Coronary artery (tissue), 2 donors: ENCODE measurements around the gene WDFY2.

Source experiments
- DNase-seq: peaks from one replicate; pipeline ENCODE4 v3.0.0-alpha.2; 2017; ENCODE audit warnings: low spot score
- H3K27ac ChIP-seq, 2 donors: fragments of 200-600 bp; sonication (generic); one replicate each; pipeline ENCODE4 v1.5.1; 2016 to 2019
- H3K4me3 ChIP-seq: fragments of 200-600 bp; sonication (generic); 2 replicates; pipeline ENCODE4 v1.5.1; 2016; ENCODE audit warnings: mild to moderate bottlenecking, moderate library complexity
- TF ChIP-seq, protein P1 (sequence below): fragments of 200-600 bp; sonication (generic); IDR thresholded peaks from one replicate; pipeline ENCODE4 v1.5.1; 2019; ENCODE audit warnings: antibody characterized with exemption

WDFY2 gene

DNA sequence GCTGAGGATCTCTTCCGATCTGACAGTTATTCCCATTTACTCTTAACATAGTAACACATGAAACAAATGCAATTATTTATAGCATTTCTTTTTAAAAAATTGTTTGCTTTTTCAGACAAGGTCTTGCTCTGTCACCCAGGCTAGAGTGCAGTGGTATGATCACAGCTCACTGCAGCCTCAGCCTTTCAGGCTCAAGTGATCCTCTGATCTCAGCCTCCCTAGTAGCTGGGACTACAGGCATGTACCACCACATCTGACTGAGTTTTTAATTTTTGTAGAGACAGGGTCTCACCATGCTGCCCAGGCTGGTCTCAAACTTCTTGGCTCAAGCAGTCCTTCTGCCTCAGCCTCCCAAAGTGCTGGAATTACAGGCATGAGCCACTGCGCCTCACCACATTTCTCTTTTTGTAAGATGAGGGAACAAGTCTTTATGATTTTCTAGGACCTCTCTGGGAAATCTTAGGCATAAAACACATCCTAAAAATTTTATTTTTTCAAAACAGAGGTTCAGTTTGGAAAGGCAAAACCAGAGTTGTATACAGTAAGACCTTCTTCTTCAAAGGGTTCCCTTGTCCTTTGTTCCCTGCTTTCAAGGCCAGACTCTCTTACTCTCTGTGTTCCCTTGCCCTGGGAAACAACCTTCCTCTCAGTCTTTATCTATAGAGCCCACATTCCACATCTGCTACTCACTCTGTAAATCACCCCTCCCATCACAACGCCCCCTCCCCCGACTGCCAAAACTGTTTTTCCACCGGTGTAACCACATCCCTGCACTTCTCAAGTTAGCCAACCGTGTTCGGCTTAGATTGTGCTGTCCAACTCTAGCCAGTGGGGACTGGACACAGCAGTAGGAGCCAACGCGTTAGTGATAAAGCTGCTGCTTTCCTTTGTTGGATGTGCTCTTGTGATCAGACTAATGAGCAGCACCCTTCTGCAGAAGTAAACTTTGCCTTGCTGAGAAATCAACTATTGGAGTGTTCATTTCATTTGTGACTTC is 163.5 kb downstream of the WDFY2 start:
- TF ChIP-seq, protein P1, sequence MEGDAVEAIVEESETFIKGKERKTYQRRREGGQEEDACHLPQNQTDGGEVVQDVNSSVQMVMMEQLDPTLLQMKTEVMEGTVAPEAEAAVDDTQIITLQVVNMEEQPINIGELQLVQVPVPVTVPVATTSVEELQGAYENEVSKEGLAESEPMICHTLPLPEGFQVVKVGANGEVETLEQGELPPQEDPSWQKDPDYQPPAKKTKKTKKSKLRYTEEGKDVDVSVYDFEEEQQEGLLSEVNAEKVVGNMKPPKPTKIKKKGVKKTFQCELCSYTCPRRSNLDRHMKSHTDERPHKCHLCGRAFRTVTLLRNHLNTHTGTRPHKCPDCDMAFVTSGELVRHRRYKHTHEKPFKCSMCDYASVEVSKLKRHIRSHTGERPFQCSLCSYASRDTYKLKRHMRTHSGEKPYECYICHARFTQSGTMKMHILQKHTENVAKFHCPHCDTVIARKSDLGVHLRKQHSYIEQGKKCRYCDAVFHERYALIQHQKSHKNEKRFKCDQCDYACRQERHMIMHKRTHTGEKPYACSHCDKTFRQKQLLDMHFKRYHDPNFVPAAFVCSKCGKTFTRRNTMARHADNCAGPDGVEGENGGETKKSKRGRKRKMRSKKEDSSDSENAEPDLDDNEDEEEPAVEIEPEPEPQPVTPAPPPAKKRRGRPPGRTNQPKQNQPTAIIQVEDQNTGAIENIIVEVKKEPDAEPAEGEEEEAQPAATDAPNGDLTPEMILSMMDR = no peak
- no peak for DNase-seq
- no peak overlapping the region for H3K4me3 ChIP-seq
- H3K27ac ChIP-seq = peak overlapping the region in 1 of 2 donors; percentile 41

DNA sequence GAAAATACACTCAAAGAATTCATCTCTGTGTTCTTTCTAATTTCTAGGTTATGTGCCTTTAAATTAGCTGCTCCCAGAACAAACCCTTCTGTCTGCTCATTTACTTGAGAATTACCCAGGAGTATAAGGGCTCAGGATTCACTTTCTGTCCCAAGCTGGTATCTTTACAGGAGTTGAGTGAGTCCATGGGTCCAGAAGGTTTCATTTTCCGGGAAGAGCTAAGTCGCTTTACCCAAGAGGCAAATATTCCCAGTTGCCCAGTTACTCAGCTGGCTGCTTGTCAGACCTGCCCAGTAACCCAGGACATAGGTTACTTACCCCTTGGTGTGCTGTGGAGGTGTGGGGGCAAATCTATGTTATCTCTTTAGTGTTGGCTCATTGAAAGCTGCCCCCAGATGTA is 172.4 kb downstream of the WDFY2 start:
- no peak overlapping the region for H3K4me3 ChIP-seq
- TF ChIP-seq, protein P1 = no peak
- DNase-seq = no peak
- H3K27ac ChIP-seq = no peak overlapping the region

DNA sequence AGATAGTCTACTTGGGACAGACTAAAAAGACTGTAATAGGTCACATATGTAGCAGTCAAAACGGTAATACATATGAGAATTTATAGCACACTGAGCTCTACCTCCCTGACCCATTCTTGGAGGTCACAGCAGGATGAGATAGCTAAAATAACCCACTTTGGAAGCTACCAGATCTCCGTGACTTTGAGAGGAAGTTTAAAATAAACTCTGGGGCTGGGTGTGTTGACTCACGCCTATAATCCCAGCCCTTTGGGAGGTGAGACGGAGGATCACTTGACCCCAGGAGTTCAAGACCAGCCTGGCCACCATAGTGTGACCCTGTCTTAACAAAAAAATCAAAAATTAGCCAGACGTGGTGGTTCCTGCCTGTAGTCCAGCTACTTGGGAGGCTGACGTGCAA is 174.4 kb downstream of the WDFY2 start:
- no peak overlapping the region for H3K27ac ChIP-seq
- TF ChIP-seq, protein P1 = no peak
- H3K4me3 ChIP-seq = no peak overlapping the region
- DNase-seq = no peak

DNA sequence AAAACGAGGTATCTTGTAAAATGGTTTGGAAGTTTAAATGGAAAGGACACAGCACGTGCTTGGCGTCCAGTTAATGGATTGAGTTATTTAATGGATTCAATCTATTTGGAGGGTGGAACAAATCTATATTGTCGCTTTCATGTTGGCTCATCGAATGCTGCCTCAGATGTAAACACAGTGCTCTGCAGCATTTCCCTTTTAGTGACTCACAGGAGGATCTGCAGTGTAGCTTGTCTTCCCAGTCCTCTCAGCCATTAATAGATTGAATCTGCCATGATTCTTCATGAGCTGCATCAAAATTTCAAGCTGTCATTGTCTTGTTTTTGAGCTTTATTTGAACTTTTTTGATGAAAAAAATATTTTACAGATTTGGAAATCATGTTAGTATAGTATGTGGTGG is 175.0 kb downstream of the WDFY2 start:
- TF ChIP-seq, protein P1 = no peak
- no peak for DNase-seq
- Histone ChIP-seq H3K27ac (no peak overlapping the region), H3K4me3 (no peak overlapping the region)

DNA sequence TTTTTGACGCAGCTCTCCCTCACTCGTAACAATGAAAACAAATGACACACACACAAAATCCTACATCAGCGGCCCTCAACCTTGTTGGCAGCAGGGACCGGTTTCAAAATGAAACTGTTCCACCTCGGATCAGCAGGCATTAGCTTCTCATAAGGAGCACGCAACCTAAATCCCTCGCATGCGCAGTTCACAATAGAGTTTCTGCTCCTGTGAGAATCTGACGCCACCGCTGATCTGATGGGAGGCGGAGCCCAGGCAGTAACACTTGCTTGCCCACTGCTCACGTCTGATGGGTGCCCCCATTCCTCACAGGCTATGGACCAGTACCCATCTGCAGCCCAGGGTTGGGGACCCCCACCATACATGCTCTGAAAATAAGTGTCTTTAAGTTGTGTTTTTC is 176.3 kb downstream of the WDFY2 start:
- TF ChIP-seq, protein P1 = no peak
- H3K4me3 ChIP-seq = no peak overlapping the region
- DNase-seq = no peak
- no peak overlapping the region for H3K27ac ChIP-seq

DNA sequence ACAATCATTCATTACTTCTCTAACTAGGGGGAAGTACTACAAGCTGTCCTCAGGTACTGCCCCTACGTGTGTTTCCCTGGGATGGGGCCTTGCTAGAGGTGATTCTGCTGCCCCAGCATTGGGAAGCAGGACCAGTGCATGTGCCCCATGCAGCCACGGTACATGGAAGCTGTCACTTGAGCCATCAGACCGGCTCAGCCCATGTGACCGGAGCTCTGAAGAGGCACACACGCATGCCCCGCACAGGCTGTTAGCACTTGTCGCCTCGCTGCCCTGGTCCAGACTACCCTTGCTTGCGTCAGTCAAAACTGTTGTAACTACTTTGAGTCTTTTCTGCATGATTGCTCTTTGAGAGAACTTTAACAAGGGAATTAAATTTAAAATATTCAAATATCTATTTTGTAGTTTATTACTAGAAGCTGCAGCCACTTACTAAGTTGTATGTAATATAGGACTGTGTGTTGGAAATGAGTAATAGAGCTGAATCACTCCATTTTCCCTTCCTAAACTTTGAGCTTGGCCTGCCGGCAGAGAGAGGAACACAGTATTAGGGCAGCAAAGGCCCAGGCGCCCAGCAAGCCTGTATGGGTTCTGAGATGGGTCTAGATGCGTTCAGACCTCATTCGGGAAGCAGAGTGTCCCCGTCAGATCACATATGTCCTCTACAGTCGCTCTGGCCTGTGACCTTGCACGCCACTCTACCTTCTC is 177.5 kb downstream of the WDFY2 start:
- Histone ChIP-seq H3K27ac (no peak overlapping the region), H3K4me3 (no peak overlapping the region)
- DNase-seq = no peak
- TF ChIP-seq, protein P1 = no peak
